Measurements from ENCODE around the gene DIAPH1. TPM values are rescaled to one million over a fixed set of nuclear protein-coding genes. Genes with fewer than 3 reads are reported as not detected.
"Not testable (repeated sequence)": the region's sequence is repeated elsewhere in the genome, so short reads cannot be mapped to it uniquely, and the experiment has no call there.

The DIAPH1 gene
- total RNA-seq, 2 donors from 2014 or later: 52.3 to 83.8 TPM

- intact Hi-C loops (cut with DNase I): loop anchor here in 1 of 2 donors (2.0 kb wide), 1 partner anchor 25 kb away; no protein-coding TSS in a partner anchor
- peak; percentile 90 for DNase-seq (ENCODE audit: low spot score)
These were observed 583 bp downstream of the DIAPH1 start for GRCh38 chr5:141618030-141618803.

GRCh38 chr5:141617682-141618029 is 1.1 kb downstream of the DIAPH1 start:
- DNase-seq (ENCODE audit: low spot score): no peak
- intact Hi-C loops (cut with DNase I): loop anchor here in 1 of 2 donors (2.0 kb wide), 1 partner anchor 25 kb away; no protein-coding TSS in a partner anchor

GRCh38 chr5:141617128-141617527 is 1.7 kb downstream of the DIAPH1 start:
- DNase-seq (ENCODE audit: low spot score): no peak
- intact Hi-C loops (cut with DNase I): no loop called here

GRCh38 chr5:141615991-141616720 is 2.6 kb downstream of the DIAPH1 start:
- DNase-seq (ENCODE audit: low spot score): no peak
- intact Hi-C loops (cut with DNase I): no loop called here

GRCh38 chr5:141613344-141613743 is 5.5 kb downstream of the DIAPH1 start:
- DNase-seq (ENCODE audit: low spot score): no peak
- intact Hi-C loops (cut with DNase I): no loop called here

- DNase-seq (ENCODE audit: low spot score): no peak
- intact Hi-C loops (cut with DNase I): no loop called here
These were observed 7.5 kb downstream of the DIAPH1 start for GRCh38 chr5:141611289-141611688.

GRCh38 chr5:141609921-141610320 is 8.9 kb downstream of the DIAPH1 start:
- not testable (repeated sequence) for DNase-seq (ENCODE audit: low spot score)

GRCh38 chr5:141609044-141609443 is 9.8 kb downstream of the DIAPH1 start:
- no peak for DNase-seq (ENCODE audit: low spot score)
- intact Hi-C loops (cut with DNase I): no loop called here

More at GRCh38 chr5:141609921-141610320, 8.9 kb downstream of the DIAPH1 start:
- intact Hi-C loops (cut with DNase I): not testable (repeated sequence)

GRCh38 chr5:141608557-141608956 is 10.2 kb downstream of the DIAPH1 start:
- intact Hi-C loops (cut with DNase I): no loop called here

GRCh38 chr5:141608046-141608445 is 10.8 kb downstream of the DIAPH1 start:
- DNase-seq (ENCODE audit: low spot score): no peak
- intact Hi-C loops (cut with DNase I): no loop called here

More at GRCh38 chr5:141608557-141608956, 10.2 kb downstream of the DIAPH1 start:
- no peak for DNase-seq (ENCODE audit: low spot score)

GRCh38 chr5:141605523-141606277 is 13.1 kb downstream of the DIAPH1 start:
- intact Hi-C loops (cut with DNase I): no loop called here
- no peak for DNase-seq (ENCODE audit: low spot score)

- DNase-seq (ENCODE audit: low spot score): peak; percentile 83
- intact Hi-C loops (cut with DNase I): no loop called here
These were observed 14.7 kb downstream of the DIAPH1 start for GRCh38 chr5:141603923-141604717.

- DNase-seq (ENCODE audit: low spot score): no peak
- intact Hi-C loops (cut with DNase I): no loop called here
These were observed 16.2 kb downstream of the DIAPH1 start for GRCh38 chr5:141602606-141603005.

- intact Hi-C loops (cut with DNase I): no loop called here
- DNase-seq (ENCODE audit: low spot score): no peak
These were observed 20.1 kb downstream of the DIAPH1 start for GRCh38 chr5:141598391-141599345.

- intact Hi-C loops (cut with DNase I): no loop called here
- DNase-seq (ENCODE audit: low spot score): no peak
These were observed 21.0 kb downstream of the DIAPH1 start for GRCh38 chr5:141597814-141598213.

GRCh38 chr5:141597394-141597793 is 21.4 kb downstream of the DIAPH1 start:
- no peak for DNase-seq (ENCODE audit: low spot score)
- intact Hi-C loops (cut with DNase I): no loop called here

- DNase-seq (ENCODE audit: low spot score): no peak
- intact Hi-C loops (cut with DNase I): no loop called here
These were observed 21.9 kb downstream of the DIAPH1 start for GRCh38 chr5:141596867-141597266.

GRCh38 chr5:141590127-141590526 is 28.7 kb downstream of the DIAPH1 start:
- intact Hi-C loops (cut with DNase I): loop anchor here in 1 of 2 donors (5.0 kb wide), 1 partner anchor 1402 kb away; no protein-coding TSS in a partner anchor

More at GRCh38 chr5:141590127-141590526, 28.7 kb downstream of the DIAPH1 start:
- DNase-seq (ENCODE audit: low spot score): no peak

All from posterior vena cava (tissue), 2 donors.